Measurements from ENCODE around the gene GNLY.

Gene GNLY

GRCh38 chr2:85720533-85720932 lies 26.4 kb downstream of the GNLY start:
- H3K4me3 ChIP-seq (ENCODE audit: low read depth, low read length): no peak overlapping the region
- no peak for TF ChIP-seq MYC (IDR thresholded peaks at IDR 0.05; ENCODE audit: low read depth, low read length)
- TF ChIP-seq CTCF (IDR thresholded peaks at IDR 0.05; ENCODE audit: low read depth, low read length): no peak
- no peak for TF ChIP-seq MAX (IDR thresholded peaks at IDR 0.05; ENCODE audit: low read depth, low read length)
- TF ChIP-seq POLR2A (IDR thresholded peaks at IDR 0.05; ENCODE audit: extremely low read depth, insufficient read length): no peak
- no peak for DNase-seq (ENCODE audit: low read depth)

GRCh38 chr2:85721641-85722040 lies 27.5 kb downstream of the GNLY start:
- TF ChIP-seq POLR2A (IDR thresholded peaks at IDR 0.05; ENCODE audit: extremely low read depth, insufficient read length): no peak
- TF ChIP-seq MYC (IDR thresholded peaks at IDR 0.05; ENCODE audit: low read depth, low read length): no peak
- TF ChIP-seq MAX (IDR thresholded peaks at IDR 0.05; ENCODE audit: low read depth, low read length): no peak
- no peak for TF ChIP-seq CTCF (IDR thresholded peaks at IDR 0.05; ENCODE audit: low read depth, low read length)
- H3K4me3 ChIP-seq (ENCODE audit: low read depth, low read length): no peak overlapping the region
- DNase-seq (ENCODE audit: low read depth): no peak

- TF ChIP-seq CTCF (IDR thresholded peaks at IDR 0.05; ENCODE audit: low read depth, low read length): no peak
- TF ChIP-seq MYC (IDR thresholded peaks at IDR 0.05; ENCODE audit: low read depth, low read length): no peak
- no peak for TF ChIP-seq MAX (IDR thresholded peaks at IDR 0.05; ENCODE audit: low read depth, low read length)
- TF ChIP-seq POLR2A (IDR thresholded peaks at IDR 0.05; ENCODE audit: extremely low read depth, insufficient read length): no peak
- DNase-seq (ENCODE audit: low read depth): no peak
- H3K4me3 ChIP-seq (ENCODE audit: low read depth, low read length): no peak overlapping the region
These were observed 28.4 kb downstream of the GNLY start for GRCh38 chr2:85722519-85722918.

GRCh38 chr2:85723707-85724360 lies 29.7 kb downstream of the GNLY start:
- H3K4me3 ChIP-seq (ENCODE audit: low read depth, low read length): no peak overlapping the region
- no peak for TF ChIP-seq CTCF (IDR thresholded peaks at IDR 0.05; ENCODE audit: low read depth, low read length)
- no peak for TF ChIP-seq POLR2A (IDR thresholded peaks at IDR 0.05; ENCODE audit: extremely low read depth, insufficient read length)
- TF ChIP-seq MAX (IDR thresholded peaks at IDR 0.05; ENCODE audit: low read depth, low read length): no peak
- TF ChIP-seq MYC (IDR thresholded peaks at IDR 0.05; ENCODE audit: low read depth, low read length): no peak
- no peak for DNase-seq (ENCODE audit: low read depth)

- H3K4me3 ChIP-seq (ENCODE audit: low read depth, low read length): no peak overlapping the region
- no peak for DNase-seq (ENCODE audit: low read depth)
- no peak for TF ChIP-seq CTCF (IDR thresholded peaks at IDR 0.05; ENCODE audit: low read depth, low read length)
- TF ChIP-seq MAX (IDR thresholded peaks at IDR 0.05; ENCODE audit: low read depth, low read length): no peak
- no peak for TF ChIP-seq POLR2A (IDR thresholded peaks at IDR 0.05; ENCODE audit: extremely low read depth, insufficient read length)
- TF ChIP-seq MYC (IDR thresholded peaks at IDR 0.05; ENCODE audit: low read depth, low read length): no peak
These were observed 30.6 kb downstream of the GNLY start for GRCh38 chr2:85724731-85725181.
